Motor neuron (in vitro differentiated cells): ENCODE measurements around the gene ZNF90. TPM values are rescaled to one million over a fixed set of nuclear protein-coding genes. Genes with fewer than 3 reads are reported as not detected.

Experiments
- total RNA-seq, 8 experiments: library from RNA; unstranded; fragments of 300-600 nt; gene quantifications; 2 replicates each; pipeline versions ENCODE4 v1.2.3 to v1.2.4, GENCODE V29; 2022

ZNF90 gene
- total RNA-seq, 8 experiments from 2014 or later = 0.36 to 7.1 (median 2.4) TPM; not detected in 1

Other genes with a start within 250 kb of the ZNF90 start
- 10 to 100 TPM in 5 of 8 experiments, 1 to 10 TPM in 3; 1.6 to 19.5 (median 14.3) TPM for gene ZNF253, start 212.1 kb upstream of the ZNF90 start, total RNA-seq
- gene ZNF93, start 177.1 kb upstream of the ZNF90 start, total RNA-seq = 10 to 100 TPM in 2 of 8 experiments, 1 to 10 TPM in 3, under 1 TPM in 3; 0.61 to 20.5 (median 7.4) TPM
- gene ZNF682, start 38.5 kb upstream of the ZNF90 start, total RNA-seq = 10 to 100 TPM in 4 of 8 experiments, 1 to 10 TPM in 3, not detected in 1; 1.0 to 14.7 (median 12.2) TPM
- gene ZNF486, start 89.2 kb downstream of the ZNF90 start, total RNA-seq = 1 to 10 TPM in 6 of 8 experiments, under 1 TPM in 2; 0.17 to 7.7 (median 3.0) TPM